Natural killer cell (primary cell): ENCODE measurements around the gene RAI1. TPM values are rescaled to one million over a fixed set of nuclear protein-coding genes. Genes with fewer than 3 reads are reported as not detected.

ENCODE experiments used
- ATAC-seq, 3 donors: fragments of 150-1000 bp in 2 of 3; fragments of 200-7000 bp in 1 of 3; cut with Tn5 transposase; 1 replicate in 1 of 3; 2 replicates in 2 of 3; pipeline ENCODE4 v1.10.0; 2021; ENCODE audit warnings: mild to moderate bottlenecking in 2 of 3, moderate library complexity in 2 of 3
- DNase-seq, 2 donors: peaks; one replicate each; pipeline versions ENCODE4 v3.0.0 to v3.0.0-alpha.2; 2013 to 2021; ENCODE audit warnings: mixed read lengths in 1 of 2
- H3K27ac ChIP-seq: one replicate; pipeline ENCODE4 v1.5.1; 2013; ENCODE audit warnings: mild to moderate bottlenecking, low read length
- H3K27me3 ChIP-seq: one replicate; pipeline ENCODE4 v1.6.1; 2013; ENCODE audit warnings: low read length; ENCODE audit not compliant: control insufficient read depth, insufficient read depth
- H3K36me3 ChIP-seq: one replicate; pipeline ENCODE4 v1.6.1; 2013; ENCODE audit warnings: low read length; ENCODE audit not compliant: control insufficient read depth, insufficient read depth
- H3K4me1 ChIP-seq: one replicate; pipeline ENCODE4 v1.6.1; 2013; ENCODE audit warnings: low read length; ENCODE audit not compliant: control insufficient read depth, insufficient read depth
- H3K4me3 ChIP-seq: one replicate; pipeline ENCODE4 v1.5.1; 2013; ENCODE audit warnings: low read length
- H3K9me3 ChIP-seq: one replicate; pipeline ENCODE4 v1.6.1; 2013; ENCODE audit warnings: low read length; ENCODE audit not compliant: control insufficient read depth, insufficient read depth
- H3K27ac Mint-ChIP-seq, 2 donors: one replicate each; pipeline ENCODE4 v1.8.0; 2022; ENCODE audit warnings: mild to moderate bottlenecking in 2 of 2, mixed read lengths in 2 of 2, moderate library complexity in 1 of 2
- H3K27me3 Mint-ChIP-seq, 2 donors: one replicate each; pipeline ENCODE4 v1.8.0; 2022; ENCODE audit warnings: low read depth in 2 of 2, mixed read lengths in 2 of 2
- H3K36me3 Mint-ChIP-seq: one replicate; pipeline ENCODE4 v1.8.0; 2022; ENCODE audit warnings: mixed read lengths
- H3K4me1 Mint-ChIP-seq, 2 donors: one replicate each; pipeline ENCODE4 v1.8.0; 2022; ENCODE audit warnings: mixed read lengths in 2 of 2
- H3K4me3 Mint-ChIP-seq: one replicate; pipeline ENCODE4 v1.8.0; 2022; ENCODE audit warnings: mild to moderate bottlenecking, moderate library complexity, mixed read lengths
- H3K9me3 Mint-ChIP-seq, 2 donors: one replicate each; pipeline ENCODE4 v1.8.0; 2022; ENCODE audit warnings: mixed read lengths in 2 of 2
- CTCF ChIP-seq: fragments of 200-600 bp; IDR thresholded peaks from one replicate; pipeline ENCODE4 v1.8.0; 2022; ENCODE audit warnings: antibody characterized with exemption
- WGBS: methylation state at CpG from one replicate; pipeline ENCODE4 v1.1.7; 2013; ENCODE audit warnings: missing lambda C conversion rate; ENCODE audit not compliant: insufficient coverage; 5-methylcytosine and 5-hydroxymethylcytosine counted together
- intact Hi-C: fragments of 100-400 bp; cut with micrococcal nuclease; formaldehyde crosslinking; loops from one replicate; pipeline ENCODE4 v1.14.2; 2022
- total RNA-seq, 4 donors: library from RNA; stranded (reverse); fragments of 120-200 nt in 1 of 4; gene quantifications; one replicate each; pipeline versions ENCODE4 v1.2.3 to v1.2.4, GENCODE V29; 2013 to 2022

Gene RAI1
- total RNA-seq, 3 donors from 2014 or later (not counting 1 experiment from before 2014, with no cell fraction given), result 39.8 to 55.0 (median 49.4) TPM

- peak overlapping the region; percentile 72 for H3K4me3 Mint-ChIP-seq
- Histone ChIP-seq H3K4me1 (peaks cover 57% of the 10 kb centered on the region), H3K36me3 (no peaks in the 10 kb centered on the region), H3K27me3 (no peaks in the 10 kb centered on the region), H3K4me3 (no peak overlapping the region), H3K27ac (peak overlapping the region; percentile 81), H3K9me3 (no peaks in the 10 kb centered on the region)
- peak in 1 of 2 donors; percentile 34 for DNase-seq
- H3K9me3 Mint-ChIP-seq, result no peaks in the 10 kb centered on the region
- intact Hi-C loops, result loop anchor here (2.0 kb wide), 1 partner anchor 15 kb away; the partner anchor contains the start of gene SREBF1
- no peak for TF ChIP-seq CTCF
- no peaks in the 10 kb centered on the region for H3K27me3 Mint-ChIP-seq
- WGBS, result 63% methylated on average over 21 of the region's 21 CpGs
- ATAC-seq, result no peak
- no peaks in the 10 kb centered on the region for H3K36me3 Mint-ChIP-seq
- H3K4me1 Mint-ChIP-seq, result peaks cover 47 to 55% of the 10 kb centered on the region in 2 donors
- peak overlapping the region; percentile 94 to 96 for H3K27ac Mint-ChIP-seq
These were observed 170.1 kb downstream of the RAI1 start for GRCh38 chr17:17851103-17852002.

- Histone ChIP-seq H3K36me3 (no peaks in the 10 kb centered on the region), H3K9me3 (no peaks in the 10 kb centered on the region), H3K4me1 (peaks cover 44% of the 10 kb centered on the region), H3K27me3 (no peaks in the 10 kb centered on the region), H3K27ac (no peak overlapping the region), H3K4me3 (no peak overlapping the region)
- peaks cover 43 to 44% of the 10 kb centered on the region in 2 donors for H3K4me1 Mint-ChIP-seq
- ATAC-seq (no peak), DNase-seq (no peak)
- no peak for TF ChIP-seq CTCF
- intact Hi-C loops, result no loop called here
- H3K27me3 Mint-ChIP-seq, result no peaks in the 10 kb centered on the region
- H3K4me3 Mint-ChIP-seq, result no peak overlapping the region
- H3K27ac Mint-ChIP-seq, result no peak overlapping the region
- no peaks in the 10 kb centered on the region for H3K9me3 Mint-ChIP-seq
- no peaks in the 10 kb centered on the region for H3K36me3 Mint-ChIP-seq
- 100% methylated on average over 3 of the region's 3 CpGs for WGBS
These were observed 171.7 kb downstream of the RAI1 start for GRCh38 chr17:17852930-17853329.

- no peaks in the 10 kb centered on the region for H3K36me3 ChIP-seq
- no peaks in the 10 kb centered on the region for H3K9me3 Mint-ChIP-seq
- no peaks in the 10 kb centered on the region for H3K27me3 Mint-ChIP-seq
- no peak overlapping the region for H3K4me3 ChIP-seq
- DNase-seq (no peak), ATAC-seq (no peak)
- no peak overlapping the region for H3K27ac Mint-ChIP-seq
- no peaks in the 10 kb centered on the region for H3K36me3 Mint-ChIP-seq
- H3K9me3 ChIP-seq, result no peaks in the 10 kb centered on the region
- peaks cover 34% of the 10 kb centered on the region for H3K4me1 ChIP-seq
- H3K4me1 Mint-ChIP-seq, result peaks cover 34% of the 10 kb centered on the region in 2 donors
- H3K4me3 Mint-ChIP-seq, result no peak overlapping the region
- 89% methylated on average over 6 of the region's 8 CpGs for WGBS
- intact Hi-C loops, result no loop called here
- no peaks in the 10 kb centered on the region for H3K27me3 ChIP-seq
- no peak overlapping the region for H3K27ac ChIP-seq
- no peak for TF ChIP-seq CTCF
These were observed 172.7 kb downstream of the RAI1 start for GRCh38 chr17:17853811-17854447.
